GM12873 (cell line): Measurements from ENCODE around the gene KNDC1.

Source experiments
- TF ChIP-seq, protein P1 (sequence below): IDR thresholded peaks from 2 replicates; pipeline ENCODE4 v1.5.1; 2012; ENCODE audit warnings: low read depth, mild to moderate bottlenecking, moderate library complexity, low read length, control low read depth; ENCODE audit not compliant: insufficient read depth; ENCODE audit errors: missing control alignments

Gene KNDC1

GRCh38 chr10:133261726-133262325 lies 101.8 kb downstream of the KNDC1 start:
- TF ChIP-seq, protein P1, sequence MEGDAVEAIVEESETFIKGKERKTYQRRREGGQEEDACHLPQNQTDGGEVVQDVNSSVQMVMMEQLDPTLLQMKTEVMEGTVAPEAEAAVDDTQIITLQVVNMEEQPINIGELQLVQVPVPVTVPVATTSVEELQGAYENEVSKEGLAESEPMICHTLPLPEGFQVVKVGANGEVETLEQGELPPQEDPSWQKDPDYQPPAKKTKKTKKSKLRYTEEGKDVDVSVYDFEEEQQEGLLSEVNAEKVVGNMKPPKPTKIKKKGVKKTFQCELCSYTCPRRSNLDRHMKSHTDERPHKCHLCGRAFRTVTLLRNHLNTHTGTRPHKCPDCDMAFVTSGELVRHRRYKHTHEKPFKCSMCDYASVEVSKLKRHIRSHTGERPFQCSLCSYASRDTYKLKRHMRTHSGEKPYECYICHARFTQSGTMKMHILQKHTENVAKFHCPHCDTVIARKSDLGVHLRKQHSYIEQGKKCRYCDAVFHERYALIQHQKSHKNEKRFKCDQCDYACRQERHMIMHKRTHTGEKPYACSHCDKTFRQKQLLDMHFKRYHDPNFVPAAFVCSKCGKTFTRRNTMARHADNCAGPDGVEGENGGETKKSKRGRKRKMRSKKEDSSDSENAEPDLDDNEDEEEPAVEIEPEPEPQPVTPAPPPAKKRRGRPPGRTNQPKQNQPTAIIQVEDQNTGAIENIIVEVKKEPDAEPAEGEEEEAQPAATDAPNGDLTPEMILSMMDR, result no peak

DNA sequence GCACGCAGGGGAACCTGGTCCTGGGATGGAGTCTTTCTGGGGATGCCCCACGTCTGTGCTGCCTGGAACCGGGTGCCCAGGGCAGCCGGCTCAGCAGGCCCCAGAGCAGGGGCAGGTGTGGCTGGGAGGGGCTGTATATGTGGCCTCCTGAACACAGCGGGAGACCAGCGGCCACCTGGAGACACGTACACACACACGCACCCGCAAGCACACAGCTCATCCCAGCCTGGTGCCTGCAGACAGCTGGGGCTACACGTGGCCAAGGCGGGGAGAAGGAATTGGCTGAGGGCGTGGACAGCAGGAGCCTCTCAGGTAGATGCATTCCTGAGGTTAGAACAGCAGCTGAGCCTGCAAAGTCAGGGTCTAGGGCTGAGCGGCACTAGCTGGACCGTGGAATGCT lies 102.7 kb downstream of the KNDC1 start:
- TF ChIP-seq, protein P1, result no peak

DNA sequence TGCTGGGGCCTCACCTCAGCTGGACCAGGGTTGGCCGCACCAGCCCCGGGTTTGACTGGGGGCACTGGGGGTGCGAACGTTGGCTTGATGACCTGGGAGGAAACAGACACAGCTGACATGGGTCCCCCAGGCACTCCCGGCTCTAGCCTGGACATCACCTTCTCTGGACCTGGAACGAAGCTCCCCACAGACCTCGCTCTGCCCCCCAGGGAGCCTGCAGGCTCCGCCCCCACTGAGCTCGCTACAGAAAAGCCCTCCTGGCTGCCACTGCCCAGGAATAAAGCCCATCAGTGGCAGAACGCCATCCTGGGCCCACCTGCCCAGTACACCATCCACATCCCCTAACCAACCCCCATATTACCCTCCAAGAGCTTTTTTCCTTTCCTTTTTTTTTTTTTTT lies 103.7 kb downstream of the KNDC1 start:
- TF ChIP-seq, protein P1, result no peak

GRCh38 chr10:133264461-133264860 lies 104.4 kb downstream of the KNDC1 start:
- TF ChIP-seq, protein P1, result no peak

- TF ChIP-seq, protein P1, result no peak
Observed at GRCh38 chr10:133266056-133266795, 106.2 kb downstream of the KNDC1 start.

- TF ChIP-seq, protein P1, result no peak
Observed at GRCh38 chr10:133267293-133267692, 107.3 kb downstream of the KNDC1 start.

GRCh38 chr10:133267829-133268228 lies 107.8 kb downstream of the KNDC1 start:
- TF ChIP-seq, protein P1, result no peak
